Kidney epithelial cell (primary cell): ENCODE measurements around the gene ATP13A3. TPM values are rescaled to one million over a fixed set of nuclear protein-coding genes. Genes with fewer than 3 reads are reported as not detected.
A peak's percentile ranks its signal among the peaks of the same experiment; 100 is the strongest.
"Not testable (repeated sequence)": the region's sequence is repeated elsewhere in the genome, so short reads cannot be mapped to it uniquely, and the experiment has no call there.

ENCODE experiments used
- DNase-seq: peaks from one replicate; pipeline ENCODE4 v3.0.0-alpha.2; 2010; ENCODE audit warnings: low read depth
- H3K27me3 ChIP-seq: 2 replicates; pipeline ENCODE4 v1.6.0; 2011; ENCODE audit warnings: low read length; ENCODE audit not compliant: control insufficient read depth, insufficient read depth
- H3K36me3 ChIP-seq: 2 replicates; pipeline ENCODE4 v1.5.1; 2011; ENCODE audit warnings: low read length; ENCODE audit not compliant: control insufficient read depth, insufficient read depth
- H3K4me3 ChIP-seq: 2 replicates; pipeline ENCODE4 v1.5.1; 2011; ENCODE audit warnings: low read depth, mild to moderate bottlenecking, control low read depth, low read length
- total RNA-seq: library from RNA; depleted of rRNA; stranded (reverse); fragments of >200 nt; gene quantifications from 2 replicates; pipeline ENCODE4 v1.2.3, GENCODE V29; 2015
- TF ChIP-seq, protein P1 (sequence below): IDR thresholded peaks from 2 replicates; pipeline ENCODE4 v1.5.1; 2011; ENCODE audit warnings: mild to moderate bottlenecking, moderate library complexity, low read length, control low read depth, inconsistent platforms; ENCODE audit not compliant: insufficient read depth, poor library complexity, severe bottlenecking

Gene ATP13A3
- total RNA-seq: 273 and 324 TPM in 2 replicates

DNA sequence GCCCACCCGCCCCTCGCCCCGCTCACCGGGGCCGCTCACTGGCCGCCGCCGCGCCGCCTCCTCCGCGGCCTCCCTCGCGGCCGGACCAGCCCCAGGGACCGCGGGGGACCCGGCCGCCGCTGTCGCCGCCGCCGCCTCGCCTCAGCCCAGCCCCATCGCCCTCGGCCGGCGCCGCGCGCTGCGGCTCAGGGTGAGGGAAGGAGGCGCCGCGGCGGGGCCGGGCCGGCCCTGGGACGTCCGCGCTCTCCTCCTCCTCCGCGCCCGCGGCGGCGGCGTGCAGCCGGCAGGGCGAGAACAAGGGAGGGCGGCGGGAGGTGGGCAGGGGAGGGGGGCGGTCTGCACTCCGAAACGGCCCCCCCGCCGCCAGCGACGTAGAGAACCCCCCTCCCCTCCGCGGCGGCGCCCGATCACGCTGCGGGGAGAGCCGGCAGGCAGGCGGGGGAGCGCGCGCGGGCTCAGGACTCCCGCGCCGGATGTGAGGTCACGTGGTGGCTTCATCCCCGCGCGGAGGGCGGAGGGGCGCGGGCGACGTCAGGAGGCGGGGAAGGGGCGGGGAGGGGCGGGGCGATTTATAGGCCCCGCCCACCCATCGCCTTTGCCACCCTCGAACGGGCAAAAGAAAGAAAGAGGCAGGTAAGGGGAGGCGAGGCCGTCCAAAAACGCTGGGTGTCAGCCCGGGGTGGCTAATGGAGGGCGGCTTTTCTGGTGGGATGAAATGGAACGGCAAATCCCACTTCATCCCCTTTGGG is at the start of gene ATP13A3:
Gene ATP13A3, minus strand, starts transcription at position 463 of the 749 bp plus-strand sequence. CDS start 24,812 bp downstream, outside the sequence.
- no peak for DNase-seq
- TF ChIP-seq, protein P1, sequence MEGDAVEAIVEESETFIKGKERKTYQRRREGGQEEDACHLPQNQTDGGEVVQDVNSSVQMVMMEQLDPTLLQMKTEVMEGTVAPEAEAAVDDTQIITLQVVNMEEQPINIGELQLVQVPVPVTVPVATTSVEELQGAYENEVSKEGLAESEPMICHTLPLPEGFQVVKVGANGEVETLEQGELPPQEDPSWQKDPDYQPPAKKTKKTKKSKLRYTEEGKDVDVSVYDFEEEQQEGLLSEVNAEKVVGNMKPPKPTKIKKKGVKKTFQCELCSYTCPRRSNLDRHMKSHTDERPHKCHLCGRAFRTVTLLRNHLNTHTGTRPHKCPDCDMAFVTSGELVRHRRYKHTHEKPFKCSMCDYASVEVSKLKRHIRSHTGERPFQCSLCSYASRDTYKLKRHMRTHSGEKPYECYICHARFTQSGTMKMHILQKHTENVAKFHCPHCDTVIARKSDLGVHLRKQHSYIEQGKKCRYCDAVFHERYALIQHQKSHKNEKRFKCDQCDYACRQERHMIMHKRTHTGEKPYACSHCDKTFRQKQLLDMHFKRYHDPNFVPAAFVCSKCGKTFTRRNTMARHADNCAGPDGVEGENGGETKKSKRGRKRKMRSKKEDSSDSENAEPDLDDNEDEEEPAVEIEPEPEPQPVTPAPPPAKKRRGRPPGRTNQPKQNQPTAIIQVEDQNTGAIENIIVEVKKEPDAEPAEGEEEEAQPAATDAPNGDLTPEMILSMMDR: no peak
- Histone ChIP-seq H3K27me3 (no peaks in the 10 kb centered on the region), H3K36me3 (no peaks in the 10 kb centered on the region), H3K4me3 (peak within 1 kb of the TSS; percentile 88)

- not testable (repeated sequence) for H3K27me3 ChIP-seq, H3K4me3 ChIP-seq, DNase-seq, H3K36me3 ChIP-seq
Measured at GRCh38 chr3:194535199-194535598, 48.4 kb upstream of the ATP13A3 start.

DNA sequence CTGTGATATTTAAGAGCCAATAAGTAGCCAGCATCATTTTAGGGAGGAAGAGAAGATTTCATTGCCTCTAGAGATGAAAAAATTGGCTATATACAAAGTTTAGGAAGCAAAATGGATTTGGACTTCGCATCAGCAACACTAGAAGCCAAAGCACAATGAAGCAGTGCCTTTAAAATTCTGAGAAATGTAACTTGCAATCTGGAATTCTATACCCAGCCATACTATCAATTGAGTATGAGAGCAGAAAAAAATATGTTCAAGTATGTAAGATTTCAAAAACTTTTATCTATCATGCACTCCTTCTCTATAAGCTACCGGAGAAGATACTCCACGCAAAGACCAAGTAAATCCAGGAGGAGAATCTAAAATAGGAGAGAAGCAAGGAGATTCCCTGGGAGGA is 47.4 kb upstream of the ATP13A3 start:
- H3K4me3 ChIP-seq: no peak overlapping the region
- no peaks in the 10 kb centered on the region for H3K36me3 ChIP-seq
- no peak for DNase-seq
- TF ChIP-seq, protein P1: no peak
- no peaks in the 10 kb centered on the region for H3K27me3 ChIP-seq

GRCh38 chr3:194532591-194532990 is 45.8 kb upstream of the ATP13A3 start:
- H3K36me3 ChIP-seq: no peaks in the 10 kb centered on the region
- TF ChIP-seq, protein P1: no peak
- no peak overlapping the region for H3K4me3 ChIP-seq
- H3K27me3 ChIP-seq: no peaks in the 10 kb centered on the region
- DNase-seq: no peak

DNA sequence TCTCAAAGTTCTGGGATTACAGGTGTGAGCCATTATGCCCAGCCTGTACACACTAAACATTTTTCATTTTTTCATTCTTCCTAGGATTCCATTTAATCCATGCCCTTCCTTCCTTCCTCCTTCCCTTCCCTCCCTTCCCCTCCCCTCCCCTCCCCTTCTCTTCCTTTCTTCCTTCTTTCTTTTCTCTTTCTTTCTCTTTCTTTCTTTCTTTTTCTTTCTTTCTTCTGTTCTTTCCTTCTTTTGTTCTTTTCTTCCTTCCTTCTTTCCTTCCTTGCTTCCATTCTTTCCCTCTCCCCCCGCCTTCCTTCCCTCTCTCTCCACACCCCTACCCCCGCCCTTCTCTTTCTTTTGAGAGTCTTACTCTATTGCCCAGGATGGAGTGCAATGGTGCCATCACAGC is 40.9 kb upstream of the ATP13A3 start:
- no peak for DNase-seq
- TF ChIP-seq, protein P1: no peak
- Histone ChIP-seq H3K27me3 (no peaks in the 10 kb centered on the region), H3K36me3 (no peaks in the 10 kb centered on the region), H3K4me3 (no peak overlapping the region)

GRCh38 chr3:194526164-194526563 is 39.4 kb upstream of the ATP13A3 start:
- H3K4me3 ChIP-seq: no peak overlapping the region
- no peaks in the 10 kb centered on the region for H3K36me3 ChIP-seq
- H3K27me3 ChIP-seq: no peaks in the 10 kb centered on the region
- DNase-seq: no peak
- TF ChIP-seq, protein P1: no peak
